HAP-1 (cell line): Measurements from ENCODE around the gene RERG.
A peak's percentile ranks its signal among the peaks of the same experiment; 100 is the strongest.
"Not testable (repeated sequence)": the region's sequence is repeated elsewhere in the genome, so short reads cannot be mapped to it uniquely, and the experiment has no call there.

Experiments used
- DNase-seq, 2 experiments: peaks; one replicate each; pipeline ENCODE4 v3.0.0-alpha.2; 2016 to 2020; ENCODE audit warnings: low spot score in 2 of 2
- H3K27me3 ChIP-seq: fragments of 250-450 bp; sonication (Bioruptor Pico); 2 replicates; pipeline ENCODE4 v1.5.1; 2020; ENCODE audit warnings: low read depth, mild to moderate bottlenecking, moderate library complexity
- H3K36me3 ChIP-seq: fragments of 250-450 bp; sonication (Bioruptor Pico); replicated peaks from 2 replicates; pipeline ENCODE4 v1.5.1; 2020; ENCODE audit warnings: mild to moderate bottlenecking
- H3K4me1 ChIP-seq: fragments of 250-450 bp; sonication (Bioruptor Pico); 2 replicates; pipeline ENCODE4 v1.5.1; 2020; ENCODE audit warnings: mild to moderate bottlenecking
- H3K4me3 ChIP-seq: fragments of 250-450 bp; sonication (Bioruptor Pico); 2 replicates; pipeline ENCODE4 v1.5.1; 2020; ENCODE audit warnings: mild to moderate bottlenecking, moderate library complexity
- H3K9me3 ChIP-seq: fragments of 250-450 bp; sonication (Bioruptor Pico); 2 replicates; pipeline ENCODE4 v1.5.1; 2020; ENCODE audit warnings: mild to moderate bottlenecking, moderate library complexity
- in situ Hi-C: fragments of 300-500 bp; cut with MboI; formaldehyde crosslinking; loops from 3 replicates; pipeline ENCODE4 v1.14.3; 2020; ENCODE audit warnings: low sequenced_read_pairs, inconsistent platforms, mixed read lengths

The RERG gene

GRCh38 chr12:15231493-15231892, 10.3 kb upstream of the RERG start:
- H3K4me1 ChIP-seq, result no peaks in the 10 kb centered on the region
- no peak for DNase-seq
- in situ Hi-C loops, result no loop called here
- H3K36me3 ChIP-seq, result no peaks in the 10 kb centered on the region
- H3K27me3 ChIP-seq, result no peaks in the 10 kb centered on the region
- H3K9me3 ChIP-seq, result no peaks in the 10 kb centered on the region
- no peak overlapping the region for H3K4me3 ChIP-seq

GRCh38 chr12:15230751-15231150, 9.5 kb upstream of the RERG start:
- Histone ChIP-seq H3K4me3 (no peak overlapping the region), H3K36me3 (no peaks in the 10 kb centered on the region), H3K27me3 (no peaks in the 10 kb centered on the region), H3K4me1 (no peaks in the 10 kb centered on the region), H3K9me3 (no peaks in the 10 kb centered on the region)
- in situ Hi-C loops, result no loop called here
- DNase-seq, result no peak

- Histone ChIP-seq H3K4me1 (no peaks in the 10 kb centered on the region), H3K27me3 (no peaks in the 10 kb centered on the region), H3K36me3 (no peaks in the 10 kb centered on the region), H3K9me3 (no peaks in the 10 kb centered on the region), H3K4me3 (no peak overlapping the region)
- no peak for DNase-seq
- in situ Hi-C loops, result no loop called here
Observed at GRCh38 chr12:15230137-15230536, 8.9 kb upstream of the RERG start.

GRCh38 chr12:15227004-15227679, 5.9 kb upstream of the RERG start:
- in situ Hi-C loops, result no loop called here
- no peaks in the 10 kb centered on the region for H3K36me3 ChIP-seq
- H3K27me3 ChIP-seq, result no peaks in the 10 kb centered on the region
- peak; percentile 36 to 42 for DNase-seq
- H3K9me3 ChIP-seq, result no peaks in the 10 kb centered on the region
- H3K4me1 ChIP-seq, result no peaks in the 10 kb centered on the region
- H3K4me3 ChIP-seq, result no peak overlapping the region

- H3K9me3 ChIP-seq, H3K4me1 ChIP-seq, in situ Hi-C loops, H3K36me3 ChIP-seq, H3K27me3 ChIP-seq, DNase-seq, H3K4me3 ChIP-seq: not testable (repeated sequence)
Observed at GRCh38 chr12:15225863-15226218, 4.6 kb upstream of the RERG start.

- Histone ChIP-seq H3K27me3 (peaks cover 3% of the 10 kb centered on the region), H3K36me3 (no peaks in the 10 kb centered on the region), H3K4me1 (no peaks in the 10 kb centered on the region), H3K4me3 (no peak overlapping the region), H3K9me3 (no peaks in the 10 kb centered on the region)
- no peak for DNase-seq
- in situ Hi-C loops, result no loop called here
Observed at GRCh38 chr12:15225136-15225862, 4.1 kb upstream of the RERG start.

GRCh38 chr12:15222219-15222618, 1.0 kb upstream of the RERG start:
- Histone ChIP-seq H3K9me3 (no peaks in the 10 kb centered on the region), H3K4me1 (no peaks in the 10 kb centered on the region), H3K4me3 (no peak overlapping the region), H3K36me3 (no peaks in the 10 kb centered on the region), H3K27me3 (peaks cover 3% of the 10 kb centered on the region)
- DNase-seq, result no peak
- in situ Hi-C loops, result no loop called here

GRCh38 chr12:15220451-15220850, 766 bp downstream of the RERG start:
- no peak for DNase-seq
- Histone ChIP-seq H3K27me3 (peaks cover 5% of the 10 kb centered on the region), H3K9me3 (no peaks in the 10 kb centered on the region), H3K4me1 (no peaks in the 10 kb centered on the region), H3K4me3 (no peak overlapping the region), H3K36me3 (no peaks in the 10 kb centered on the region)
- in situ Hi-C loops, result no loop called here

- Histone ChIP-seq H3K4me1 (no peaks in the 10 kb centered on the region), H3K36me3 (no peaks in the 10 kb centered on the region), H3K9me3 (no peaks in the 10 kb centered on the region), H3K4me3 (no peak overlapping the region), H3K27me3 (peaks cover 7% of the 10 kb centered on the region)
- DNase-seq, result no peak
- in situ Hi-C loops, result no loop called here
Observed at GRCh38 chr12:15218794-15219193, 2.4 kb downstream of the RERG start.

- no peak for DNase-seq
- Histone ChIP-seq H3K4me1 (no peaks in the 10 kb centered on the region), H3K4me3 (no peak overlapping the region), H3K36me3 (no peaks in the 10 kb centered on the region), H3K9me3 (no peaks in the 10 kb centered on the region), H3K27me3 (peaks cover 10% of the 10 kb centered on the region)
- in situ Hi-C loops, result no loop called here
Observed at GRCh38 chr12:15216036-15216889, 5.0 kb downstream of the RERG start.

- no peak overlapping the region for H3K4me3 ChIP-seq
- no peaks in the 10 kb centered on the region for H3K9me3 ChIP-seq
- no peaks in the 10 kb centered on the region for H3K4me1 ChIP-seq
- H3K27me3 ChIP-seq, result peaks cover 8% of the 10 kb centered on the region; the same call in 1 of the 2 replicates
- no peaks in the 10 kb centered on the region for H3K36me3 ChIP-seq
- in situ Hi-C loops, result no loop called here
- no peak for DNase-seq
Observed at GRCh38 chr12:15214851-15215601, 6.2 kb downstream of the RERG start.

GRCh38 chr12:15212930-15213329, 8.3 kb downstream of the RERG start:
- Histone ChIP-seq H3K36me3 (no peaks in the 10 kb centered on the region), H3K4me1 (no peaks in the 10 kb centered on the region), H3K4me3 (no peak overlapping the region), H3K9me3 (no peaks in the 10 kb centered on the region), H3K27me3 (peaks cover 8% of the 10 kb centered on the region; the same call in 1 of the 2 replicates)
- DNase-seq, result no peak
- in situ Hi-C loops, result no loop called here

GRCh38 chr12:15209782-15210181, 11.4 kb downstream of the RERG start:
- no peak for DNase-seq
- in situ Hi-C loops, result no loop called here

More at GRCh38 chr12:15209782-15210181, 11.4 kb downstream of the RERG start:
- H3K4me1 ChIP-seq, result no peaks in the 10 kb centered on the region
- no peaks in the 10 kb centered on the region for H3K9me3 ChIP-seq
- no peaks in the 10 kb centered on the region for H3K36me3 ChIP-seq
- no peak overlapping the region for H3K4me3 ChIP-seq
- peaks cover 6% of the 10 kb centered on the region; the same call in 1 of the 2 replicates for H3K27me3 ChIP-seq
